Measurements from ENCODE around the gene BTNL2. TPM values are rescaled to one million over a fixed set of nuclear protein-coding genes. Genes with fewer than 3 reads are reported as not detected.
A peak's percentile ranks its signal among the peaks of the same experiment; 100 is the strongest.

Gene BTNL2
- total and polyA plus RNA-seq, 2 experiments from 2014 or later: not detected

DNA sequence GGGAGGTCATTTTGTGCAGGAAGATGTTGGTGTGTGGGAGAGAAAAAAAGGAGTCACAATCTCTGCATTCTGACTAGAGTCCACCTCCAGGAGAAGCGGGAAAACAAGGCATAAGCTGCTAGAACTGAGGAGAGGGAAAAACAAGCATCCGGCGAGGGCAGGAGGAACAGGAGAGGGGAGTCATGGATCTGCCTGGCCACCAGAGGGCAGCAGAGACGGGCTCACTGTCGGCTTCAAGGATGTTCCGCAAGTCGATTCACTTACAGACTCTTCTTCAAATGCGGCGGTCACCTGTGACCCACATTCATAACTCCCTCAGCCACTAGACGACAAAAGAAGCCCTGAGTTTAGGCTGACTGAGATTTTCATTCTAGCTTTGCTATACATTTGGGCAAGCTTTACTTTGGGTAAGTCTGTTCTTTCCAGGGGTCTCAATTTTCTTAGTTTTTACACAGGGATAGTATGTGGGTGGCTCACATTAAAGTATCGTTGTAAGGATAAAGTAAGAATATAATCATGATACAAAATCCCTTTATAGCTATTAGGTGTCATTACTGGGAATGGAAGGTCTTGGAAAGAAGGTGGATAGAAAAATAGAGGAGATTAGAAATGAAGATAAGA is 6.6 kb upstream of the BTNL2 start:
- no peaks in the 10 kb centered on the region for H3K4me1 ChIP-seq (ENCODE audit: insufficient read depth)
- in situ Hi-C loops (cut with MboI): loop anchor here (25.0 kb wide), 1 partner anchor 176 kb away; no protein-coding TSS in a partner anchor
- WGBS, 2 experiments (ENCODE audit: low coverage in 1 of 2, low lambda C conversion rate in 2 of 2, missing lambda C conversion rate in 2 of 2): 2 to 7% methylated on average over 11 of the region's 11 CpGs

GRCh38 chr6:32411566-32412327 is 4.8 kb upstream of the BTNL2 start:
- H3K9me3 ChIP-seq (ENCODE audit: low read depth): no peaks in the 10 kb centered on the region
- 54 to 64% methylated on average over 9 of the region's 9 CpGs for WGBS, 2 experiments (ENCODE audit: low coverage in 1 of 2, low lambda C conversion rate in 2 of 2, missing lambda C conversion rate in 2 of 2)
- TF ChIP-seq EZH2phosphoT487 (IDR thresholded peaks at IDR 0.05; ENCODE audit: insufficient read depth, low read depth) (no peak), EZH2 (IDR thresholded peaks at IDR 0.05; ENCODE audit: insufficient read depth, poor library complexity, severe bottlenecking) (no peak)
- in situ Hi-C loops (cut with MboI): loop anchor here (25.0 kb wide), 1 partner anchor 174 kb away; no protein-coding TSS in a partner anchor
- no peaks in the 10 kb centered on the region for H3K36me3 ChIP-seq (ENCODE audit: low read depth)
- no peaks in the 10 kb centered on the region for H3K4me1 ChIP-seq (ENCODE audit: insufficient read depth)
- H3K9me2 ChIP-seq (ENCODE audit: insufficient read depth): no peaks in the 10 kb centered on the region
- DNase-seq: no peak
- H3K79me2 ChIP-seq (ENCODE audit: insufficient read depth): no peaks in the 10 kb centered on the region
- H3K27ac ChIP-seq: no peak overlapping the region
- H3F3A ChIP-seq (ENCODE audit: insufficient read depth): no peaks in the 10 kb centered on the region
- H4K20me1 ChIP-seq (ENCODE audit: insufficient read depth): no peaks in the 10 kb centered on the region
- peaks cover 35% of the 10 kb centered on the region for H3K27me3 ChIP-seq (replicated peaks; ENCODE audit: insufficient read depth)
- no peak overlapping the region for H2AFZ ChIP-seq
- no peak overlapping the region for H3K4me2 ChIP-seq (ENCODE audit: unreplicated experiment)
- no peak overlapping the region for H3K4me3 ChIP-seq
- no peak overlapping the region for H3K9ac ChIP-seq

More for the DNA sequence above, 6.6 kb upstream of the BTNL2 start:
- TF ChIP-seq EZH2 (IDR thresholded peaks at IDR 0.05; ENCODE audit: insufficient read depth, poor library complexity, severe bottlenecking): no peak
- no peak for TF ChIP-seq EZH2phosphoT487 (IDR thresholded peaks at IDR 0.05; ENCODE audit: insufficient read depth, low read depth)
- peak; percentile 70 for DNase-seq
- H3K27me3 ChIP-seq (replicated peaks; ENCODE audit: insufficient read depth): peaks cover 33% of the 10 kb centered on the region
- no peak overlapping the region for H3K9ac ChIP-seq
- H4K20me1 ChIP-seq (ENCODE audit: insufficient read depth): no peaks in the 10 kb centered on the region
- H3K9me3 ChIP-seq (ENCODE audit: low read depth): no peaks in the 10 kb centered on the region
- H3K9me2 ChIP-seq (ENCODE audit: insufficient read depth): no peaks in the 10 kb centered on the region
- no peaks in the 10 kb centered on the region for H3F3A ChIP-seq (ENCODE audit: insufficient read depth)
- H3K79me2 ChIP-seq (ENCODE audit: insufficient read depth): no peaks in the 10 kb centered on the region
- H3K36me3 ChIP-seq (ENCODE audit: low read depth): no peaks in the 10 kb centered on the region
- no peak overlapping the region for H2AFZ ChIP-seq
- no peak overlapping the region for H3K27ac ChIP-seq
- H3K4me3 ChIP-seq: no peak overlapping the region
- H3K4me2 ChIP-seq (ENCODE audit: unreplicated experiment): no peak overlapping the region

DNA sequence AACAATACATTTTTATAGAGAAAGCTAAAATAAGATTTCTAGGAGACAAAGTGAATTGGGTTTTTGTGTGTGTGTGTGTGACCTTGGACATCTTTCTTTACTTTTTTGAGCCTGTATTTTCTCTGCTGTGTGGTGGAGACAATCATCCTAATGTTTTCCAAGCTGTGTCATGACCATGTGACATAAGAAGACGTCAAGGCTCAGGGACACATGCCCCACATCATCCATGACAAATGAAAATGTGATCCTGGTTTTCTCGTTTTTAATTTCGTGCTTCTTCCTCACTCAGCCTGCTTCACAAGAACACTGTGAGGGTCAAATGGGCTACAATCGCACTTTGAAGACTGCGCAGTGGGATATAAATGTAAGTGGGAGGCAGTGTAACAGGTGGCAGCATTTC is 3.9 kb upstream of the BTNL2 start:
- Histone ChIP-seq H3K27ac (no peak overlapping the region), H4K20me1 (ENCODE audit: insufficient read depth) (no peaks in the 10 kb centered on the region), H2AFZ (no peak overlapping the region), H3K4me2 (ENCODE audit: unreplicated experiment) (no peak overlapping the region), H3K36me3 (ENCODE audit: low read depth) (no peaks in the 10 kb centered on the region), H3K9me2 (ENCODE audit: insufficient read depth) (no peaks in the 10 kb centered on the region), H3F3A (ENCODE audit: insufficient read depth) (no peaks in the 10 kb centered on the region), H3K9me3 (ENCODE audit: low read depth) (no peaks in the 10 kb centered on the region), H3K4me3 (no peak overlapping the region), H3K27me3 (replicated peaks; ENCODE audit: insufficient read depth) (peaks cover 34% of the 10 kb centered on the region), H3K79me2 (ENCODE audit: insufficient read depth) (no peaks in the 10 kb centered on the region), H3K9ac (no peak overlapping the region), H3K4me1 (ENCODE audit: insufficient read depth) (no peaks in the 10 kb centered on the region)
- 56 to 59% methylated on average over 5 of the region's 5 CpGs for WGBS, 2 experiments (ENCODE audit: low coverage in 1 of 2, low lambda C conversion rate in 2 of 2, missing lambda C conversion rate in 2 of 2)
- in situ Hi-C loops (cut with MboI): loop anchor here (25.0 kb wide), 1 partner anchor 174 kb away; no protein-coding TSS in a partner anchor
- TF ChIP-seq EZH2 (IDR thresholded peaks at IDR 0.05; ENCODE audit: insufficient read depth, poor library complexity, severe bottlenecking) (no peak), EZH2phosphoT487 (IDR thresholded peaks at IDR 0.05; ENCODE audit: insufficient read depth, low read depth) (no peak)
- DNase-seq: no peak

GRCh38 chr6:32406197-32406596 is 784 bp downstream of the BTNL2 start:
- 30% methylated on average over 9 of the region's 9 CpGs for WGBS, 2 experiments (ENCODE audit: low coverage in 1 of 2, low lambda C conversion rate in 2 of 2, missing lambda C conversion rate in 2 of 2)
- H4K20me1 ChIP-seq (ENCODE audit: insufficient read depth): no peaks in the 10 kb centered on the region
- in situ Hi-C loops (cut with MboI): loop anchor here (25.0 kb wide), 1 partner anchor 169 kb away; no protein-coding TSS in a partner anchor
- no peaks in the 10 kb centered on the region for H3K36me3 ChIP-seq (ENCODE audit: low read depth)
- H3K27me3 ChIP-seq (replicated peaks; ENCODE audit: insufficient read depth): peaks cover 46% of the 10 kb centered on the region
- no peaks in the 10 kb centered on the region for H3K4me1 ChIP-seq (ENCODE audit: insufficient read depth)
- no peak overlapping the region for H3K4me3 ChIP-seq
- no peaks in the 10 kb centered on the region for H3K9me2 ChIP-seq (ENCODE audit: insufficient read depth)
- no peaks in the 10 kb centered on the region for H3K9me3 ChIP-seq (ENCODE audit: low read depth)
- H2AFZ ChIP-seq: no peak overlapping the region
- no peak overlapping the region for H3K4me2 ChIP-seq (ENCODE audit: unreplicated experiment)
- DNase-seq: no peak
- no peak for TF ChIP-seq EZH2 (IDR thresholded peaks at IDR 0.05; ENCODE audit: insufficient read depth, poor library complexity, severe bottlenecking)
- TF ChIP-seq EZH2phosphoT487 (IDR thresholded peaks at IDR 0.05; ENCODE audit: insufficient read depth, low read depth): no peak
- H3F3A ChIP-seq (ENCODE audit: insufficient read depth): no peaks in the 10 kb centered on the region
- H3K27ac ChIP-seq: no peak overlapping the region
- no peaks in the 10 kb centered on the region for H3K79me2 ChIP-seq (ENCODE audit: insufficient read depth)
- no peak overlapping the region for H3K9ac ChIP-seq

All from GM23248 (cell line).